ENCODE measurements around the gene YIPF4. TPM values are rescaled to one million over a fixed set of nuclear protein-coding genes. Genes with fewer than 3 reads are reported as not detected.

YIPF4 gene
- polyA plus RNA-seq, 1 donor (not counting 4 experiments of a cell fraction or from before 2014, with no cell fraction given): 22.7 TPM

DNA sequence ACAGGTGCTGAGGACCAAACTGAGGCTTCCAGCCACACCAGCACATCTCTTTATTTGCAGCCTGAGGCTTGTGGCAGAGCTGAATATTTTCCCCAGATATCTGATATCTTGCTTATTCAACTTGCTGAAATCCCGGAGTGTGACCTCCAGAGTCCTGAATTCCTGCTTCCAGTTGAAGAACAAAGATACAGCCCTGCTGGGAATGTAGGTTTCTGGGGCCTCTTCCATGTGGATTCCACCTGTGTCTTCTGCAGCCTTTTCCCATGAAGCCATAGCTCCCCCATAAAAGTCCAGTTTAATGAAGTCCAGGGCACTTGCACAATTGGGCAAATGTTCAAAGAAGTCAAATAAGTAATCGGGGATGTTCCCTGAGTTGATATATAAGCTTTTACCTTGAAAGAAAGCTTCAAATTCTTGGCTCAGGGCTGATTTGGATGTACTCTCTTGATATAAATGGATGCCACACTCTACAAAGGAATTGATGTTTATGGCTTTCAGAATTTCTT lies 27.9 kb upstream of the YIPF4 start:
- H3K4me3 ChIP-seq (ENCODE audit: control insufficient read depth in 2 of 3, extremely low read depth in 1 of 3, insufficient read depth in 2 of 3, low read depth in 1 of 3, low read length in 3 of 3): no peak overlapping the region
- H3K27me3 ChIP-seq (ENCODE audit: control insufficient read depth, extremely low read depth, insufficient read depth, low read length): no peaks in the 10 kb centered on the region
- DNase-seq (ENCODE audit: low read depth, low spot score): no peak
- H3K4me1 ChIP-seq (ENCODE audit: control insufficient read depth, extremely low read depth, insufficient read depth, low read length): no peaks in the 10 kb centered on the region
- H2AFZ ChIP-seq (ENCODE audit: control insufficient read depth, low read length): no peak overlapping the region
- dilution Hi-C loops (cut with MboI; ENCODE audit: extremely low pct_ligation_motif_present, low sequenced_read_pairs): no loop called here
- H3K36me3 ChIP-seq (ENCODE audit: control insufficient read depth in 2 of 2, extremely low read depth in 1 of 2, insufficient read depth in 2 of 2, low read length in 2 of 2): no peaks in the 10 kb centered on the region
- no peaks in the 10 kb centered on the region for H3K9me3 ChIP-seq (ENCODE audit: control insufficient read depth, low read depth, low read length)
- no peak overlapping the region for H3K4me2 ChIP-seq (ENCODE audit: control insufficient read depth, extremely low read depth, insufficient read depth, low read depth, low read length)
- H3K27ac ChIP-seq (ENCODE audit: control insufficient read depth, insufficient read depth, low read length): no peak overlapping the region
- TF ChIP-seq EZH2 (IDR thresholded peaks at IDR 0.05; ENCODE audit: low read length): no peak
- TF ChIP-seq, protein P1, sequence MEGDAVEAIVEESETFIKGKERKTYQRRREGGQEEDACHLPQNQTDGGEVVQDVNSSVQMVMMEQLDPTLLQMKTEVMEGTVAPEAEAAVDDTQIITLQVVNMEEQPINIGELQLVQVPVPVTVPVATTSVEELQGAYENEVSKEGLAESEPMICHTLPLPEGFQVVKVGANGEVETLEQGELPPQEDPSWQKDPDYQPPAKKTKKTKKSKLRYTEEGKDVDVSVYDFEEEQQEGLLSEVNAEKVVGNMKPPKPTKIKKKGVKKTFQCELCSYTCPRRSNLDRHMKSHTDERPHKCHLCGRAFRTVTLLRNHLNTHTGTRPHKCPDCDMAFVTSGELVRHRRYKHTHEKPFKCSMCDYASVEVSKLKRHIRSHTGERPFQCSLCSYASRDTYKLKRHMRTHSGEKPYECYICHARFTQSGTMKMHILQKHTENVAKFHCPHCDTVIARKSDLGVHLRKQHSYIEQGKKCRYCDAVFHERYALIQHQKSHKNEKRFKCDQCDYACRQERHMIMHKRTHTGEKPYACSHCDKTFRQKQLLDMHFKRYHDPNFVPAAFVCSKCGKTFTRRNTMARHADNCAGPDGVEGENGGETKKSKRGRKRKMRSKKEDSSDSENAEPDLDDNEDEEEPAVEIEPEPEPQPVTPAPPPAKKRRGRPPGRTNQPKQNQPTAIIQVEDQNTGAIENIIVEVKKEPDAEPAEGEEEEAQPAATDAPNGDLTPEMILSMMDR (optimal IDR thresholded peaks at IDR 0.05 in 1 of 3, IDR thresholded peaks at IDR 0.05 in 1 of 3, conservative IDR thresholded peaks at IDR 0.05 in 1 of 3; ENCODE audit: extremely low read depth in 1 of 3, insufficient read depth in 2 of 3, low read length in 3 of 3): no peak
- H3K9me1 ChIP-seq (ENCODE audit: control insufficient read depth, extremely low read depth, insufficient read depth, low read length): no peaks in the 10 kb centered on the region
- H3K9ac ChIP-seq (ENCODE audit: control insufficient read depth, extremely low read depth, insufficient read depth, low read length): no peak overlapping the region
- FAIRE-seq: no peak
- H3K79me2 ChIP-seq (ENCODE audit: control insufficient read depth, insufficient read depth, low read length): no peaks in the 10 kb centered on the region
- H4K20me1 ChIP-seq (ENCODE audit: control insufficient read depth, extremely low read depth, insufficient read depth, low read length): no peaks in the 10 kb centered on the region

DNA sequence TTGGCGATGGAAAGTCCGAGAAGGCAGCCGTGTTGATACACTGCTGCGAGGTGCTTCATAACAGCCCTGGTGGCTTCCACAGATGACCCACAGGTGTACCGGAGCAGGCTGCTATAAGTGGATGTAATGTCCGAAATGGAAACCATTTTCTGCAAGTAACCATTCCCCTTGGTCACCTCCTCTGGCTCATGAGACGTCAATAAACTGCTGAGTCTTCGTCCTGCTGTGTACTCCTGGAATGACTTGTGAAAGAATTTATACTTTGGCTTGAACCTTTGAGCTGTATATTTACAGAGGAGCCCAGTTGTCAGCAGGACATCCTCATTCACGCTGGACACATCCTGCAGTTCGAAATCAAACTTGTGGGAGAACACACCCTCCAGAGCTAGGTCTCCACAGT lies 27.4 kb upstream of the YIPF4 start:
- Histone ChIP-seq H3K4me3 (ENCODE audit: control insufficient read depth in 2 of 3, extremely low read depth in 1 of 3, insufficient read depth in 2 of 3, low read depth in 1 of 3, low read length in 3 of 3) (no peak overlapping the region), H3K4me1 (ENCODE audit: control insufficient read depth, extremely low read depth, insufficient read depth, low read length) (no peaks in the 10 kb centered on the region), H3K4me2 (ENCODE audit: control insufficient read depth, extremely low read depth, insufficient read depth, low read depth, low read length) (no peak overlapping the region), H2AFZ (ENCODE audit: control insufficient read depth, low read length) (no peak overlapping the region), H3K36me3 (ENCODE audit: control insufficient read depth in 2 of 2, extremely low read depth in 1 of 2, insufficient read depth in 2 of 2, low read length in 2 of 2) (no peaks in the 10 kb centered on the region), H3K9me1 (ENCODE audit: control insufficient read depth, extremely low read depth, insufficient read depth, low read length) (no peaks in the 10 kb centered on the region), H3K27ac (ENCODE audit: control insufficient read depth, insufficient read depth, low read length) (no peak overlapping the region), H3K9ac (ENCODE audit: control insufficient read depth, extremely low read depth, insufficient read depth, low read length) (no peak overlapping the region), H3K79me2 (ENCODE audit: control insufficient read depth, insufficient read depth, low read length) (no peaks in the 10 kb centered on the region), H4K20me1 (ENCODE audit: control insufficient read depth, extremely low read depth, insufficient read depth, low read length) (no peaks in the 10 kb centered on the region), H3K27me3 (ENCODE audit: control insufficient read depth, extremely low read depth, insufficient read depth, low read length) (no peaks in the 10 kb centered on the region), H3K9me3 (ENCODE audit: control insufficient read depth, low read depth, low read length) (no peaks in the 10 kb centered on the region)
- no peak for TF ChIP-seq EZH2 (IDR thresholded peaks at IDR 0.05; ENCODE audit: low read length)
- TF ChIP-seq, protein P1 (optimal IDR thresholded peaks at IDR 0.05 in 1 of 3, IDR thresholded peaks at IDR 0.05 in 1 of 3, conservative IDR thresholded peaks at IDR 0.05 in 1 of 3; ENCODE audit: extremely low read depth in 1 of 3, insufficient read depth in 2 of 3, low read length in 3 of 3): no peak
- DNase-seq (ENCODE audit: low read depth, low spot score): no peak
- no peak for FAIRE-seq
- dilution Hi-C loops (cut with MboI; ENCODE audit: extremely low pct_ligation_motif_present, low sequenced_read_pairs): no loop called here

Data from keratinocyte (primary cell).